Measurements from ENCODE around the gene PNLDC1. TPM values are rescaled to one million over a fixed set of nuclear protein-coding genes. Genes with fewer than 3 reads are reported as not detected.
"Not testable (repeated sequence)": the region's sequence is repeated elsewhere in the genome, so short reads cannot be mapped to it uniquely, and the experiment has no call there.

The PNLDC1 gene
- total RNA-seq, 1 donor from 2014 or later: not detected

GRCh38 chr6:159813781-159814180 is 13.7 kb downstream of the PNLDC1 start:
- no peak for TF ChIP-seq CTCF (conservative IDR thresholded peaks at IDR 0.05; ENCODE audit: low read depth, low read length)
- DNase-seq (ENCODE audit: low read depth): no peak
- no peak overlapping the region for H3K4me3 ChIP-seq (ENCODE audit: low read depth, low read length)

- no peak for TF ChIP-seq CTCF (conservative IDR thresholded peaks at IDR 0.05; ENCODE audit: low read depth, low read length)
- H3K4me3 ChIP-seq (ENCODE audit: low read depth, low read length): no peak overlapping the region
- DNase-seq (ENCODE audit: low read depth): no peak
Measured at GRCh38 chr6:159815410-159815809, 15.3 kb downstream of the PNLDC1 start.

GRCh38 chr6:159816775-159817174 is 16.7 kb downstream of the PNLDC1 start:
- H3K4me3 ChIP-seq (ENCODE audit: low read depth, low read length); DNase-seq (ENCODE audit: low read depth): not testable (repeated sequence)

GRCh38 chr6:159817951-159818739 is 18.1 kb downstream of the PNLDC1 start:
- TF ChIP-seq CTCF (conservative IDR thresholded peaks at IDR 0.05; ENCODE audit: low read depth, low read length): no peak
- no peak for DNase-seq (ENCODE audit: low read depth)
- no peak overlapping the region for H3K4me3 ChIP-seq (ENCODE audit: low read depth, low read length)

GRCh38 chr6:159819098-159819497 is 19.0 kb downstream of the PNLDC1 start:
- TF ChIP-seq CTCF (conservative IDR thresholded peaks at IDR 0.05; ENCODE audit: low read depth, low read length): no peak
- no peak overlapping the region for H3K4me3 ChIP-seq (ENCODE audit: low read depth, low read length)
- no peak for DNase-seq (ENCODE audit: low read depth)

- no peak for TF ChIP-seq CTCF (conservative IDR thresholded peaks at IDR 0.05; ENCODE audit: low read depth, low read length)
- DNase-seq (ENCODE audit: low read depth): no peak
- H3K4me3 ChIP-seq (ENCODE audit: low read depth, low read length): no peak overlapping the region
Measured at GRCh38 chr6:159819932-159820640, 20.0 kb downstream of the PNLDC1 start.

GRCh38 chr6:159821122-159821521 is 21.0 kb downstream of the PNLDC1 start:
- no peak for DNase-seq (ENCODE audit: low read depth)
- H3K4me3 ChIP-seq (ENCODE audit: low read depth, low read length): no peak overlapping the region
- no peak for TF ChIP-seq CTCF (conservative IDR thresholded peaks at IDR 0.05; ENCODE audit: low read depth, low read length)

All from epithelial cell of proximal tubule (primary cell).